Activated naive CD4-positive, alpha-beta T cell treated with anti-CD3 and anti-CD28 coated beads, Interleukin-2, amount 10 ng/mL, durations not matched to agents 7 days and 5 days (primary cell): ENCODE data around the gene BGN.

Experiments
- CTCF ChIA-PET: fragments of 350-600 bp; sonication (Branson Sonifier 250); formaldehyde crosslinking; loops from one replicate; lab custom pipeline; 2021; ENCODE audit warnings: antibody characterized with exemption; lab: Charles Lee
- DNase-seq: peaks from one replicate; pipeline ENCODE4 v3.0.0-alpha.2; 2020
- H3K27ac Mint-ChIP-seq: one replicate; pipeline ENCODE4 v1.8.0; 2021; ENCODE audit warnings: mild to moderate bottlenecking, moderate library complexity, mixed read lengths
- H3K27me3 Mint-ChIP-seq: one replicate; pipeline ENCODE4 v1.8.0; 2021; ENCODE audit warnings: mild to moderate bottlenecking, mixed read lengths
- H3K36me3 Mint-ChIP-seq: one replicate; pipeline ENCODE4 v1.8.0; 2021; ENCODE audit warnings: mixed read lengths
- H3K4me1 Mint-ChIP-seq: one replicate; pipeline ENCODE4 v1.8.0; 2021; ENCODE audit warnings: mixed read lengths
- H3K4me3 Mint-ChIP-seq: one replicate; pipeline ENCODE4 v1.8.0; 2021; ENCODE audit warnings: mild to moderate bottlenecking, moderate library complexity, mixed read lengths
- H3K9me3 Mint-ChIP-seq: one replicate; pipeline ENCODE4 v1.8.0; 2021; ENCODE audit warnings: mixed read lengths

Gene BGN

DNA sequence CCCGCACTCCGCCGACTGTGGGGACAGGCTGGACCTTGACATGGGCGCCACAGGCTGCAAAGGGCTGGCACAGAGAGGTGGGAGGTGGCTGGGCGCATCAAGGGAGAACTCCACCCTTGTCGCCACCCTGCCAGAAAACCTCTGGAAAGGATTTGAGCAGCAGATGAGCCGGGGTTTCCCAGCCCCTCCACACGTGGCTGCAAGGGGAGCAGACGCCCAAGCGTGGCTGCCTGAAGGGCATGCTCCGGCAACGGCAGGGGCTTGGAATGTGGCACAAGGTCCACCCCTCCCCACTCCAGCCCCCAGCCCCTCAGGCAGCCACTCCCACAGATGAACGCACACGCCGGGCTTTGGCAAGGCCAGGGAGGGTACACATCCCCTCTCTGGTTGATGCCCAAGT lies 4.6 kb downstream of the BGN start:
- CTCF ChIA-PET, result no interaction called here
- no peak for DNase-seq
- no peaks in the 10 kb centered on the region for H3K4me1 Mint-ChIP-seq
- H3K36me3 Mint-ChIP-seq, result no peaks in the 10 kb centered on the region
- H3K4me3 Mint-ChIP-seq, result no peak overlapping the region
- H3K9me3 Mint-ChIP-seq, result peaks cover 5% of the 10 kb centered on the region
- peaks cover 15% of the 10 kb centered on the region for H3K27me3 Mint-ChIP-seq
- H3K27ac Mint-ChIP-seq, result no peak overlapping the region

DNA sequence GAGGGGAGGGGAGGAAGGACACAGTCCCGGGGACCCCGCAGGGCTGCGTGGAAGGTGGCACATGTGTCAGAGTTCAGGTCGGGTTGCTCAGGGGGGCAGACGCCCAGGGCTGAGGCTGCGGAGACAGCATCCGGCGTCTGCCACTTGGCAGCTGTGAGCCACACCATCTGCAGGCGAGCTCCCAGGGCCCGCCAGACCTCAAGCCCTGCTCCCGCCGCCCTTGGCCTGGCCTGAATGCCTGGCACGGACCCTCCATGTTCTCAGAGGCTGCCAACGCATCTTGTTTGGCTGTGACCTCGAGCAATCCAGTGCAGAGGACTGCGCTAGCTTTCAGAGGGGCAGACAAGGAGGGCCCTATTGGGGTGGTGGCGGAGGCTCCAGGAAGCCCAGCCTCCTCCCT lies 5.1 kb downstream of the BGN start:
- Mint-ChIP-seq H3K27ac (no peak overlapping the region), H3K36me3 (no peaks in the 10 kb centered on the region), H3K9me3 (peaks cover 5% of the 10 kb centered on the region), H3K4me1 (no peaks in the 10 kb centered on the region), H3K4me3 (no peak overlapping the region), H3K27me3 (peaks cover 12% of the 10 kb centered on the region)
- CTCF ChIA-PET, result no interaction called here
- DNase-seq, result no peak

- H3K4me1 Mint-ChIP-seq, result no peaks in the 10 kb centered on the region
- H3K27me3 Mint-ChIP-seq, result peaks cover 3% of the 10 kb centered on the region
- no peak overlapping the region for H3K27ac Mint-ChIP-seq
- CTCF ChIA-PET, result no interaction called here
- peaks cover 5% of the 10 kb centered on the region for H3K9me3 Mint-ChIP-seq
- DNase-seq, result no peak
- H3K36me3 Mint-ChIP-seq, result no peaks in the 10 kb centered on the region
- no peak overlapping the region for H3K4me3 Mint-ChIP-seq
These were observed 6.0 kb downstream of the BGN start for GRCh38 chrX:153500676-153501280.

GRCh38 chrX:153501530-153501929 lies 6.8 kb downstream of the BGN start:
- Mint-ChIP-seq H3K36me3 (no peaks in the 10 kb centered on the region), H3K27me3 (no peaks in the 10 kb centered on the region), H3K27ac (no peak overlapping the region), H3K9me3 (peaks cover 5% of the 10 kb centered on the region), H3K4me3 (no peak overlapping the region), H3K4me1 (no peaks in the 10 kb centered on the region)
- CTCF ChIA-PET, result no interaction called here
- DNase-seq, result no peak

DNA sequence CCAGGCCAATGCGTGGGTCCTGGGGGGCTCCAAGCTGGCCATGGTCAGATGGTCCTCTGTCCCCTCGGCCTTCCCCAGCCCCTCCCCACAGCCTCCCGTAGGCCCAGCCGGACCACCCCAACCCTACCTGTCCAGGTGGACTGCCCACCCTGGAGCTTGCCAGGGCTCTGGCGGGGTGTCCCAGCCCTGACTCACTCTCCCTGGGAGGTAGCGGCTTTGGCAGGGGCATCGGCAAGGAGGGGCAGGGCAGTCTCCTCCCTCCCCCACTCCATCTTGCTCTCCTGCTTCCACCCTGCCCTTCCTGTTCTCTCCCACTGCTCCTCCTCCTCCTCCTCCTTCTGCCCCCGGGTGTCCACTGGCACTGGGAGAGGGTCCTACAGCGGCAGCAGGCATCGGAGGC lies 7.4 kb downstream of the BGN start:
- Mint-ChIP-seq H3K36me3 (no peaks in the 10 kb centered on the region), H3K4me1 (no peaks in the 10 kb centered on the region), H3K9me3 (peaks cover 5% of the 10 kb centered on the region), H3K4me3 (no peak overlapping the region), H3K27me3 (no peaks in the 10 kb centered on the region), H3K27ac (no peak overlapping the region)
- no peak for DNase-seq
- CTCF ChIA-PET, result no interaction called here

GRCh38 chrX:153502796-153503195 lies 8.0 kb downstream of the BGN start:
- H3K36me3 Mint-ChIP-seq, result no peaks in the 10 kb centered on the region
- DNase-seq, result no peak
- no peaks in the 10 kb centered on the region for H3K4me1 Mint-ChIP-seq
- H3K27me3 Mint-ChIP-seq, result no peaks in the 10 kb centered on the region
- no peak overlapping the region for H3K27ac Mint-ChIP-seq
- H3K4me3 Mint-ChIP-seq, result no peak overlapping the region
- CTCF ChIA-PET, result no interaction called here
- peaks cover 5% of the 10 kb centered on the region for H3K9me3 Mint-ChIP-seq

GRCh38 chrX:153504445-153505016 lies 9.8 kb downstream of the BGN start:
- H3K27me3 Mint-ChIP-seq, result no peaks in the 10 kb centered on the region
- H3K27ac Mint-ChIP-seq, result no peak overlapping the region
- CTCF ChIA-PET, result interaction anchor here (1.5 to 4.9 kb wide), 2 partner anchors 33 to 563 kb away, joined by 4 to 39 read pairs; partner anchors contain the start of gene HAUS7
- no peaks in the 10 kb centered on the region for H3K36me3 Mint-ChIP-seq
- no peak for DNase-seq
- H3K9me3 Mint-ChIP-seq, result peaks cover 5% of the 10 kb centered on the region
- H3K4me3 Mint-ChIP-seq, result no peak overlapping the region
- no peaks in the 10 kb centered on the region for H3K4me1 Mint-ChIP-seq

GRCh38 chrX:153505361-153505760 lies 10.6 kb downstream of the BGN start:
- H3K9me3 Mint-ChIP-seq, result peaks cover 5% of the 10 kb centered on the region
- no peaks in the 10 kb centered on the region for H3K4me1 Mint-ChIP-seq
- no peaks in the 10 kb centered on the region for H3K36me3 Mint-ChIP-seq
- H3K27me3 Mint-ChIP-seq, result no peaks in the 10 kb centered on the region
- H3K27ac Mint-ChIP-seq, result no peak overlapping the region
- no peak for DNase-seq
- CTCF ChIA-PET, result interaction anchor here (1.5 to 4.9 kb wide), 2 partner anchors 34 to 564 kb away, joined by 4 to 39 read pairs; partner anchors contain the start of gene HAUS7
- no peak overlapping the region for H3K4me3 Mint-ChIP-seq

DNA sequence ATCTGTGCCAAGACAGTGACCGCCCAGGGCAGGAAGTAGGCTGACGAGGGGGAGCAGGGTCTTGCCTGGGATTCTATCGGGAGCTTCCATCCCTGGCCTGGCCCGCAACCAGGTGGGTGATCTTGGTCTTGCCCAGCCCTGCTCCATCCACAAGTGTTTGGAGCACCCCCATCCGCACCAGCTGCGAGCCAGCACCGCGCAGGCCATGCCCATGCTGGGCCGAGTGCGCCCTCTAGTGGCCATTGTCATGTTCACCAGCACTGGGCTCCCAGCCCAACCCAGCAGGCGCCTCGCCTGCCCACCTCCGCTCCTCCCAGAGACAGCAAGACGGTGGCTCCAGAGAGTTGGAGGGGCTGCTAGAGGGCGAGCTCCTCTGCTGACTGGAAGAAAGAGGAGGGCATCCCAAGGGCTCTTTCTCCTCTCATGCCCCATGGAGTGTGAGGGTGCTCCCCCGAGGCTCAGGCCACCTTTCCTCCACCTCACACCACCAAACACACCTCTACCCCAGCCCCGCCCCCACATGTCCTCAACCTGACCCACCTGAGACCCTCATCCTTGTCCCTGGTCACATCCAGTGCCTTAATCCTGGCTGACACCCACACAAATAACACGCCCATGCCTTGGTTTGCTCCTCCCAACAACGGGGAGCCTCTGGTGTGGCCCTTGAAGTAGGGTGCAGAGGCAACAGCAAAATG lies 12.9 kb downstream of the BGN start:
- no peaks in the 10 kb centered on the region for H3K27me3 Mint-ChIP-seq
- H3K9me3 Mint-ChIP-seq, result no peaks in the 10 kb centered on the region
- CTCF ChIA-PET, result interaction anchor here (0.8 to 4.9 kb wide), 14 partner anchors 8 to 568 kb away, joined by 3 to 39 read pairs (median 4); partner anchors contain the start of gene HAUS7
- no peaks in the 10 kb centered on the region for H3K4me1 Mint-ChIP-seq
- no peaks in the 10 kb centered on the region for H3K36me3 Mint-ChIP-seq
- no peak overlapping the region for H3K27ac Mint-ChIP-seq
- H3K4me3 Mint-ChIP-seq, result no peak overlapping the region
- DNase-seq, result peak; percentile 85

DNA sequence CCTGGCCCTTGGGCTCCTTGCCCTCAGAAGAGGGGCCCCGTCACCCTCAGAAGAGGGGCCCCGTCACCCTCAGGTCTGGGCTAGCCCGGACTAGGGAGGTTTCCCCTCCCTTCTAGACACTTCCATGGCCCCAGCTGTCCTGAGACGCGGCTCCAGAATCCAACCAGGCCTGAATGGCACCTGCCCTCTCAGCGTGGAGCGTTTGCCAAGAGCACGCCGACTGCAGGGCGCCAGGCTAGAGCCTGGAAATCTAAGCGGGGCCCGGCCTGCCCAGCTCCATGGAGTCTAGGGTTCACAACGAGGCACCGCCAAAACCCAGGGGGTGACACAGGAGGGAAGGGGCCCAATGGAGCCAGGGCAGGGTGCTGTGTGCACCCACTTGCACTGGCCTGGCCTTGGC lies 14.8 kb downstream of the BGN start:
- no peak for DNase-seq
- Mint-ChIP-seq H3K4me1 (no peaks in the 10 kb centered on the region), H3K27me3 (peaks cover 5% of the 10 kb centered on the region), H3K4me3 (no peak overlapping the region), H3K9me3 (no peaks in the 10 kb centered on the region), H3K36me3 (no peaks in the 10 kb centered on the region), H3K27ac (no peak overlapping the region)
- CTCF ChIA-PET, result interaction anchor here (0.6 kb wide), 1 partner anchor 510 kb away, joined by 3 read pairs; no protein-coding TSS in a partner anchor

DNA sequence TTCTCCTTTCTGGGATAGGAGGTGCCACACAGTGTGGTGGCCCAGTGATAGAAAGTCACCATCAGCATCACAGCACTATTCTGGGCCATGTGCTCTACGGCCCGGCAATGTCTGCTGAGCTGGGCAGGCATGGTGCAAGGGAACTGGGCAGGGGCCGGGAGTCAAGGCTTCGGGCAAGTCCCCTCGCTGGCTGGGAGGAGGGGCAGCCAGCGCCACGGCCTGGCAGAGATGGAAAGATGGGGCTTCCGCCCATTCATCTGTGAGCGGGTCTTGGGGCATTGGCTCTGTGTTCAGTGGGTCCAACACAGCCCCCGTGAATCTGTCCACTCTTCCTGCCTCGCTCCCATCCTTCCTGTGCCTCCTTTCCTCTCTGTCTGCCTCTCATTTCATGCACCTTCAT lies 15.6 kb downstream of the BGN start:
- H3K27ac Mint-ChIP-seq, result no peak overlapping the region

DNA sequence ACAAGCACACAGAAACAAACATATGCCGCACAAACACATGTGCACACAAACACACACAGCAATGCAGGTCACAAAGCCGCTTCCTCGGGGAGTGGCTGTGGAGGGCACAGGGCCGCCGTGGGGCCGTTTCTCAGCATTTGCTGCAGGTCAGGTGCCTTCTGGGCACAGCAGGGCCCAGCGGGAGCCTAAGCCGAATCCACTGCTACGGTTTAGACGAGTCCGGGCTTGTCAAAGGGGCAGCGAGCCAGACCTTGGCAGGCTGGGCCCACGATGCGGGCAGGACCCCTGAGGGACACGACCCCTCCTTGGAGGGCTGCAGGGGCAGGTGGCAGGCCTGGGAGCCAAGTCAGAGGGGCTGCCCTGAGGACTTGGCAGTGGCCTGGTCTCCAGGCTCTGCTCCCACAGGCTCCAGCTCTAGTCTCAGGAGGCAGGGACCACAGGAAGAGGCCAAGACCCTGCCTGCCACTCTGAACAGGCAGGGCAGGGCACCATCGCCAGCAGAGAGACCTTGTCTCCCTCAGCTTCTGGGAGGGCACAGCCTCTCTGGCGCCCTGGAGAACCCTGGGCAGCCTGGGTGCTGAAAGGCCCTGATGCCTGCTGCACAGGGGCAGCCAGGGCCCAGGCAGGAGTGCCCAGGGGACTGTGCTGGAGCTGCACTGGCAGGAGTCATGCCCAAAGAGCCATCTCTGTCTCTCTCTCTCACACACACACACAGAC lies 17.2 kb downstream of the BGN start:
- Mint-ChIP-seq H3K4me3 (no peak overlapping the region), H3K4me1 (peaks cover 4% of the 10 kb centered on the region), H3K36me3 (no peaks in the 10 kb centered on the region), H3K27me3 (peaks cover 29% of the 10 kb centered on the region), H3K9me3 (no peaks in the 10 kb centered on the region), H3K27ac (no peak overlapping the region)
- CTCF ChIA-PET, result interaction anchor here (1.0 to 1.1 kb wide), 2 partner anchors 40 to 41 kb away, joined by 3 to 5 read pairs; partner anchors contain the start of gene HAUS7
- DNase-seq, result no peak

More for the DNA sequence above, 15.6 kb downstream of the BGN start:
- Mint-ChIP-seq H3K4me3 (no peak overlapping the region), H3K27me3 (peaks cover 13% of the 10 kb centered on the region), H3K36me3 (no peaks in the 10 kb centered on the region), H3K9me3 (no peaks in the 10 kb centered on the region), H3K4me1 (no peaks in the 10 kb centered on the region)
- DNase-seq, result no peak
- CTCF ChIA-PET, result interaction anchor here (1.1 kb wide), 1 partner anchor 38 kb away, joined by 3 read pairs; no protein-coding TSS in a partner anchor

DNA sequence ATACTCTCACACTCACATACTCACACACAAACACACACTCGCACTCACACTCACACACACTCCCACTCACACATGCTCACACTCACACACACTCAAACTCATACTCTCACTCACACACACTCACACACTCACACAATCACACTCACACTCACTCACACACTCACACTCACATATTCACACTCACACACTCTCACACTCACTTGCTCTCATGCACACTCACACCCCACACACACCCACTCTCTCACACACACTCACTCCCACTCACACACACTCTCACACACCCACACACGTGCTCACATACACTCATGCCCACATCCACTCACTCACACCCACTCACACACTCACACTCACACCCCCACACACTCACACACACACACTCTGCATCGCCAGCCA lies 17.7 kb downstream of the BGN start:
- Mint-ChIP-seq H3K27ac (no peak overlapping the region), H3K4me1 (peaks cover 4% of the 10 kb centered on the region), H3K27me3 (peaks cover 33% of the 10 kb centered on the region), H3K9me3 (no peaks in the 10 kb centered on the region), H3K4me3 (no peak overlapping the region), H3K36me3 (no peaks in the 10 kb centered on the region)
- DNase-seq, result no peak
- CTCF ChIA-PET, result no interaction called here

DNA sequence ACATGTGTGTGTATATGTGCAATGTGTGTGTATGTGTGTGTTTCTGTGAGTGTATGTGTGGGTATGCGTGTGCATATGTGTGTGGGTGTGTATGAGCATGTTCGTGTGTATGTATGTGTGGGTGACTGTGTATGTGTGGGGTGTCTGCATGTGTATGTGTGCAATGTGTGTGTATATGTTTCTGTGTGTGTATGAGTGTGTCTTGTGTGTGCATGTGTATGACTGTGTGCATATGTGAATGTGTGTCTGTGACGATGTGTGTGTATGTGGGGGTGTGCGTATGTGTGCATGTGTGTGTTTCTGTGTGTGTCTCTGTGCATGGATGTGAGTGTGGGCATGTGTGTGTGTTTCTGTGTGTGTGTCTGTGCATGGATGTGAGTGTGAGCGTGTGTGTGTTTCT lies 18.5 kb downstream of the BGN start:
- Mint-ChIP-seq H3K27me3 (peaks cover 36% of the 10 kb centered on the region), H3K9me3 (no peaks in the 10 kb centered on the region), H3K27ac (no peak overlapping the region), H3K4me1 (peaks cover 4% of the 10 kb centered on the region), H3K4me3 (no peak overlapping the region), H3K36me3 (no peaks in the 10 kb centered on the region)
- no peak for DNase-seq
- CTCF ChIA-PET, result no interaction called here
